AG04449 (cell line): ENCODE measurements around the gene LYSMD3.

Experiments used
- CTCF ChIA-PET: fragments of 350-600 bp; formaldehyde crosslinking; extraction: SDS; loops from one replicate; lab custom pipeline; 2021; ENCODE audit warnings: antibody characterized with exemption; lab: Yijun Ruan, JAX
- POLR2A ChIA-PET: fragments of 400-600, 350-600 bp; formaldehyde crosslinking; extraction: SDS; loops from one replicate; lab custom pipeline; 2020; ENCODE audit warnings: antibody characterized with exemption, inconsistent platforms; lab: Yijun Ruan, JAX
- DNase-seq: peaks from one replicate; pipeline ENCODE4 v3.0.0-alpha.2; 2010; ENCODE audit warnings: low read depth, low spot score
- H3K4me3 ChIP-seq: 2 replicates; pipeline ENCODE4 v1.5.1; 2011; ENCODE audit warnings: low read depth, mild to moderate bottlenecking, control low read depth, low read length
- CTCF ChIP-seq: IDR thresholded peaks from one replicate; pipeline ENCODE4 v1.5.1; 2011; ENCODE audit warnings: mild to moderate bottlenecking, moderate library complexity, low read length, control low read depth, inconsistent platforms; ENCODE audit not compliant: insufficient read depth; ENCODE audit errors: missing control alignments

LYSMD3 gene

DNA sequence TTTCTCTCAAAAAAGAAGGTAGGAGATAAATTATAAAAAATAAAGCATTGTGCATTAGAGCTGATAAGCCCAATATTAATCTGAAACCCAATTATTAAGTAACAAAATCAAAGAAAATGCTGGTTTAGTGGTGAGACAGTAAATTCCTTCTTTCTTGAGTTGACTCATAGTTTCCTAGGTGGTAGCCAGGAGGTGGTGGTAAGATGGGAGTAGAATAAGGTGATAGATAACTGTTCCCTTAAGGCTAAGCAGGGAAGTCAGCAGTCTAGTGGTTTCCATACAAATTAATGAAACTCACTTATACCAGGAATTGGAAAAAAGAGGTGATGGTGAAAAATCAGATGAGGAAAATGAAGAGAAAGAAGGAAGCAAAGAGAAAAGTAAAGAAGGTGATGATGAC is 23.2 kb downstream of the LYSMD3 start:
- POLR2A ChIA-PET: no interaction called here
- no peak for DNase-seq
- H3K4me3 ChIP-seq: no peak overlapping the region
- CTCF ChIA-PET: no interaction called here
- TF ChIP-seq CTCF: no peak

DNA sequence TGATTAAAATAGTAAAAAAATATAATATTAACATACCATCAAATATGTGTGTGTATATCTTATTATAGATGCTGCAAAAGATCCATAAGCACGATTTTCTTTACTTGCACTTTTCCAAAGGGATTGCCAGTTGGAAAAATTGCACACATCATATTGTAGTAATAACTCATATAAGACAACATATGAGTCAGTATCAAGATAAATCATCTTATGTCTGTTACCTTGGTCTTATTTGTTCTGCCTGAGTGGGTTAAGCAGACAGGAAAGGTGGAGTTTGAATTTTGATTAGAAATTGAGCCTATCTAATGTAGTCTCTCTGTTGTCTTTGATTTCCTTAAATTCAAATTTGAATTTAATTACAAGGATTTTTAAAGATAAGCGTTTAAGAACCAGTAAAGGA is 24.6 kb downstream of the LYSMD3 start:
- TF ChIP-seq CTCF: no peak
- no peak overlapping the region for H3K4me3 ChIP-seq
- DNase-seq: no peak
- ChIA-PET POLR2A (no interaction called here), CTCF (no interaction called here)

GRCh38 chr5:90503596-90503995 is 25.8 kb downstream of the LYSMD3 start:
- ChIA-PET POLR2A (no interaction called here), CTCF (interaction anchor here (1.3 kb wide), 1 partner anchor 27 kb away, joined by 4 read pairs; no protein-coding TSS in a partner anchor)
- TF ChIP-seq CTCF: no peak
- no peak for DNase-seq
- H3K4me3 ChIP-seq: no peak overlapping the region

- no peak for TF ChIP-seq CTCF
- DNase-seq: no peak
- no peak overlapping the region for H3K4me3 ChIP-seq
- POLR2A ChIA-PET: no interaction called here
- CTCF ChIA-PET: no interaction called here
Observed at GRCh38 chr5:90495146-90495545, 34.2 kb downstream of the LYSMD3 start.

DNA sequence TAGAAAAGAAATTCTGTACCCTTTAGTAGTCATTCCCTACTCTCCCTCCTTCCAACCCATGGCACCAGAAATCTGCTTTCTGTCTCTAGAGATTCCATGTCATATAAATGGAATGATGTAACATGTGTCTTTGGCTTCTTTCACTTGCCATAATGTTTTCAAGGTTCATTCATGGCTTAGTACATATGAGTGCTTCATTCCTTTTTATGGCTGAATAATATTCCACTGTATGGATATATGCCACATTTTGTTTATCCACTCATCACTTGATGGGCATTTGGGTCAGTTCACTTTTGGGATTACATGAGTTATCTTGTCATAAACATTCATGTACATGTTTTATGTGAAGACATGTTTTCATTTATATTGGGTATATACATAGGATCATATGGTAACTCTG is 35.3 kb downstream of the LYSMD3 start:
- TF ChIP-seq CTCF: no peak
- ChIA-PET CTCF (no interaction called here), POLR2A (no interaction called here)
- no peak overlapping the region for H3K4me3 ChIP-seq
- DNase-seq: no peak

GRCh38 chr5:90488791-90489190 is 40.6 kb downstream of the LYSMD3 start:
- H3K4me3 ChIP-seq: no peak overlapping the region
- TF ChIP-seq CTCF: no peak
- CTCF ChIA-PET: no interaction called here
- POLR2A ChIA-PET: no interaction called here
- peak; percentile 57 for DNase-seq
